Heart left ventricle (tissue), 13 donors: Measurements from ENCODE around the gene SCN3B.

Experiments
- CTCF ChIP-seq, 12 donors: fragments of 200-600 bp; sonication (generic) in 4 of 12; IDR thresholded peaks; one replicate each; pipeline versions ENCODE4 v1.5.0 to v1.8.0; 2018 to 2022; ENCODE audit warnings: antibody characterized with exemption in 12 of 12, mild to moderate bottlenecking in 5 of 12
- POLR2A ChIP-seq, 2 donors: fragments of 450-650 bp; IDR thresholded peaks; one replicate each; pipeline ENCODE4 v1.6.1; 2017; ENCODE audit warnings: antibody characterized with exemption in 2 of 2, mild to moderate bottlenecking in 2 of 2, moderate library complexity in 2 of 2
- donor health status: ischemic (EF 13 %, LVEDD 7.1; RV severe dilation, severe dysfunction).
- donor health status: DM: no; HTN: yes; CAD: no.
- donor health status: DM: no; HTN: no; CAD: no.
- donor health status: ischemic (EF 25% LVEDD 6.9; RV normal size, moderate dysfunction).
- donor health status: ischemic (EF 25% LVEDD 5.7; RV mildly dilated, moderate dysfunction).
- donor health status: ischemic (EF 35%, LVEDD 5.7; RV mildly dilated, moderate dysfunction).
- donor health status: nonischemic (EF 11% LVEDD 7.7; RV severe dilation, severe dysfunction).
- donor health status: DM: yes; HTN: yes; CAD: no.
- donor health status: PGD.
- donor health status: ischemic (EF 29% LVEDD 5.4; RV normal size, mild dysfunction).
- donor health status: nonischemic (EF 23%, LVEDD 6.1; RV moderate dilation, normal function).

- TF ChIP-seq CTCF (IDR thresholded peaks at IDR 0.05) (peak in 3 of 12 donors; percentile 9 to 34 (median 18)), POLR2A (IDR thresholded peaks at IDR 0.05) (no peak)
These were observed 428 bp downstream of the SCN3B start for GRCh38 chr11:123653827-123654565.
